Breast epithelium (tissue), 3 donors: Measurements from ENCODE around the gene OPTN.

Experiments used
- CTCF ChIP-seq, 3 donors: fragments of 450-650 bp; IDR thresholded peaks; one replicate each; pipeline ENCODE4 v1.5.1; 2016 to 2017; ENCODE audit warnings: antibody characterized with exemption in 3 of 3, mild to moderate bottlenecking in 3 of 3, moderate library complexity in 3 of 3
- POLR2A ChIP-seq: fragments of 450-650 bp; IDR thresholded peaks from one replicate; pipeline ENCODE4 v1.6.1; 2016; ENCODE audit warnings: antibody characterized with exemption, mild to moderate bottlenecking, moderate library complexity
- POLR2AphosphoS5 ChIP-seq, 3 donors: sonication (generic); formaldehyde crosslinking; IDR thresholded peaks; one replicate each; pipeline ENCODE4 v1.6.1; 2017; ENCODE audit warnings: antibody characterized with exemption in 3 of 3

- TF ChIP-seq CTCF (IDR thresholded peaks at IDR 0.05) (no peak), POLR2A (no peak), POLR2AphosphoS5 (IDR thresholded peaks at IDR 0.05) (no peak)
Observed at GRCh38 chr10:13182424-13182823, 82.5 kb downstream of the OPTN start.
